GM04504 (cell line): Measurements from ENCODE around the gene TBRG1.

Experiments
- DNase-seq: peaks from one replicate; pipeline ENCODE4 v3.0.0-alpha.2; 2012; ENCODE audit warnings: low read depth

Gene TBRG1

GRCh38 chr11:124662106-124662505, 39.4 kb downstream of the TBRG1 start:
- DNase-seq, result no peak

- no peak for DNase-seq
These were observed 41.2 kb downstream of the TBRG1 start for GRCh38 chr11:124663861-124664260.

- DNase-seq, result no peak
These were observed 44.9 kb downstream of the TBRG1 start for GRCh38 chr11:124667601-124668000.

GRCh38 chr11:124669193-124669592, 46.5 kb downstream of the TBRG1 start:
- no peak for DNase-seq

GRCh38 chr11:124670732-124671131, 48.1 kb downstream of the TBRG1 start:
- DNase-seq, result no peak

- DNase-seq, result no peak
These were observed 50.0 kb downstream of the TBRG1 start for GRCh38 chr11:124672536-124673215.

- peak; percentile 92 for DNase-seq
These were observed 50.9 kb downstream of the TBRG1 start, which contains the start of the genes SIAE and SPA17 for GRCh38 chr11:124673333-124674167. SIAE (minus strand) TSS chr11:124673739; CDS start chr11:124673708, 31 bp downstream. SPA17 (plus strand) TSS chr11:124673904; CDS start chr11:124675265, 1,361 bp downstream.

GRCh38 chr11:124674168-124674517, 51.5 kb downstream of the TBRG1 start:
- no peak for DNase-seq

- no peak for DNase-seq
These were observed 51.9 kb downstream of the TBRG1 start for GRCh38 chr11:124674571-124674970.

- peak; percentile 20 for DNase-seq
These were observed 53.7 kb downstream of the TBRG1 start for GRCh38 chr11:124676386-124676785.

GRCh38 chr11:124678416-124678815, 55.8 kb downstream of the TBRG1 start:
- DNase-seq, result no peak

GRCh38 chr11:124681421-124681820, 58.8 kb downstream of the TBRG1 start:
- no peak for DNase-seq

- no peak for DNase-seq
These were observed 59.8 kb downstream of the TBRG1 start for GRCh38 chr11:124682443-124682842.
